Mesendoderm (in vitro differentiated cells): ENCODE measurements around the gene BDKRB2.

Experiments
- DNase-seq: peaks from one replicate; pipeline ENCODE4 v3.0.0; 2013
- H2AK5ac ChIP-seq: 2 replicates; pipeline ENCODE4 v1.6.1; 2013; ENCODE audit warnings: low read length, inconsistent platforms
- H2BK120ac ChIP-seq: 2 replicates; pipeline ENCODE4 v1.6.1; 2013; ENCODE audit warnings: low read depth, mild to moderate bottlenecking, low read length, moderate library complexity, mixed read lengths
- H2BK15ac ChIP-seq: replicated peaks from 2 replicates; pipeline ENCODE4 v1.6.1; 2013; ENCODE audit warnings: low read depth, mild to moderate bottlenecking, moderate library complexity
- H2BK5ac ChIP-seq: 2 replicates; pipeline ENCODE4 v1.6.1; 2013; ENCODE audit warnings: low read length, inconsistent platforms
- H3K18ac ChIP-seq: 2 replicates; pipeline ENCODE4 v1.6.1; 2013; ENCODE audit warnings: mild to moderate bottlenecking, low read length, mixed read lengths
- H3K23ac ChIP-seq: one replicate; pipeline ENCODE4 v1.6.1; 2013; ENCODE audit warnings: low read length
- H3K27ac ChIP-seq: 2 replicates; pipeline ENCODE4 v1.5.1; 2013; ENCODE audit warnings: low read depth, mild to moderate bottlenecking, inconsistent platforms, low read length, moderate library complexity
- H3K27me3 ChIP-seq: 2 replicates; pipeline ENCODE4 v1.6.1; 2013; ENCODE audit warnings: low read length, control low read depth, mild to moderate bottlenecking, inconsistent platforms; ENCODE audit not compliant: insufficient read depth, poor library complexity
- H3K36me3 ChIP-seq: 2 replicates; pipeline ENCODE4 v1.6.1; 2013; ENCODE audit warnings: low read length, inconsistent platforms; ENCODE audit not compliant: control insufficient read depth, insufficient read depth
- H3K4ac ChIP-seq: one replicate; pipeline ENCODE4 v1.6.1; 2013; ENCODE audit warnings: low read depth, mild to moderate bottlenecking, low read length, moderate library complexity
- H3K4me1 ChIP-seq: 2 replicates; pipeline ENCODE4 v1.6.1; 2013; ENCODE audit warnings: low read depth, low read length, inconsistent platforms; ENCODE audit not compliant: control insufficient read depth
- H3K4me2 ChIP-seq: 2 replicates; pipeline ENCODE4 v1.6.1; 2013; ENCODE audit warnings: low read length
- H3K4me3 ChIP-seq: 2 replicates; pipeline ENCODE4 v1.5.1; 2013; ENCODE audit warnings: mild to moderate bottlenecking, low read length
- H3K56ac ChIP-seq: one replicate; pipeline ENCODE4 v1.6.1; 2013; ENCODE audit warnings: low read length
- H3K79me1 ChIP-seq: 2 replicates; pipeline ENCODE4 v1.6.1; 2013; ENCODE audit warnings: low read length, inconsistent platforms
- H3K79me2 ChIP-seq: 2 replicates; pipeline ENCODE4 v1.6.1; 2013; ENCODE audit warnings: mild to moderate bottlenecking, low read length; ENCODE audit not compliant: control insufficient read depth, insufficient read depth
- H3K9ac ChIP-seq: 2 replicates; pipeline ENCODE4 v1.6.1; 2013; ENCODE audit warnings: low read length, inconsistent platforms
- H4K5ac ChIP-seq: one replicate; pipeline ENCODE4 v1.6.1; 2013; ENCODE audit warnings: low read length
- H4K8ac ChIP-seq: one replicate; pipeline ENCODE4 v1.6.1; 2013; ENCODE audit warnings: low read depth, mild to moderate bottlenecking, control low read depth, low read length, moderate library complexity
- WGBS: extraction: QIAGEN DNeasy Blood & Tissue Kit; methylation state at CpG from one replicate; pipeline ENCODE4 v1.1.7; 2013; ENCODE audit warnings: low lambda C conversion rate, missing lambda C conversion rate; ENCODE audit not compliant: insufficient coverage; ENCODE audit errors: extremely low coverage; 5-methylcytosine and 5-hydroxymethylcytosine counted together

BDKRB2 gene

GRCh38 chr14:96205059-96205977, 679 bp downstream of the BDKRB2 start:
- no peak overlapping the region for H3K27ac ChIP-seq
- no peak overlapping the region for H2BK5ac ChIP-seq
- H3K27me3 ChIP-seq = no peaks in the 10 kb centered on the region
- peak overlapping the region; percentile 2 for H3K18ac ChIP-seq
- H3K36me3 ChIP-seq = no peaks in the 10 kb centered on the region
- peak overlapping the region; percentile 83 for H3K4me2 ChIP-seq
- H3K4me3 ChIP-seq = peak overlapping the region; percentile 64
- no peak overlapping the region for H4K8ac ChIP-seq
- H3K4ac ChIP-seq = no peak overlapping the region
- H2BK15ac ChIP-seq = no peak overlapping the region
- no peak overlapping the region for H4K5ac ChIP-seq
- no peak for DNase-seq
- H3K79me2 ChIP-seq = no peaks in the 10 kb centered on the region
- peak overlapping the region; percentile 91 for H3K56ac ChIP-seq
- H2BK120ac ChIP-seq = no peak overlapping the region
- H3K9ac ChIP-seq = peak overlapping the region; percentile 72
- no peak overlapping the region for H2AK5ac ChIP-seq
- peaks cover 7% of the 10 kb centered on the region for H3K4me1 ChIP-seq
- peaks cover 2% of the 10 kb centered on the region for H3K79me1 ChIP-seq
- H3K23ac ChIP-seq = peak overlapping the region; percentile 80
- WGBS = no CpG with 5 or more reads among the region's 21 CpGs

GRCh38 chr14:96205978-96206360, 1.3 kb downstream of the BDKRB2 start:
- no peak overlapping the region for H3K9ac ChIP-seq
- H2AK5ac ChIP-seq = no peak overlapping the region
- H3K79me2 ChIP-seq = no peaks in the 10 kb centered on the region
- no peak overlapping the region for H3K18ac ChIP-seq
- peaks cover 7% of the 10 kb centered on the region for H3K4me1 ChIP-seq
- no peak overlapping the region for H3K4ac ChIP-seq
- H2BK5ac ChIP-seq = no peak overlapping the region
- no CpG with 5 or more reads among the region's 6 CpGs for WGBS
- no peak overlapping the region for H3K56ac ChIP-seq
- no peaks in the 10 kb centered on the region for H3K27me3 ChIP-seq
- no peak overlapping the region for H2BK120ac ChIP-seq
- H3K79me1 ChIP-seq = peaks cover 2% of the 10 kb centered on the region
- no peak overlapping the region for H2BK15ac ChIP-seq
- H3K4me3 ChIP-seq = no peak overlapping the region
- no peak overlapping the region for H4K8ac ChIP-seq
- H3K36me3 ChIP-seq = no peaks in the 10 kb centered on the region
- H4K5ac ChIP-seq = no peak overlapping the region
- no peak overlapping the region for H3K23ac ChIP-seq
- DNase-seq = no peak
- no peak overlapping the region for H3K4me2 ChIP-seq
- no peak overlapping the region for H3K27ac ChIP-seq

- Histone ChIP-seq H3K27ac (no peak overlapping the region), H4K5ac (no peak overlapping the region), H3K36me3 (no peaks in the 10 kb centered on the region), H3K4me3 (no peak overlapping the region), H2BK5ac (no peak overlapping the region), H3K18ac (no peak overlapping the region), H3K79me1 (peaks cover 2% of the 10 kb centered on the region), H3K23ac (no peak overlapping the region), H3K4me2 (no peak overlapping the region), H3K4me1 (peaks cover 7% of the 10 kb centered on the region), H3K79me2 (no peaks in the 10 kb centered on the region), H3K4ac (no peak overlapping the region), H4K8ac (no peak overlapping the region), H2AK5ac (no peak overlapping the region), H2BK15ac (no peak overlapping the region), H3K9ac (no peak overlapping the region), H2BK120ac (no peak overlapping the region), H3K27me3 (no peaks in the 10 kb centered on the region), H3K56ac (no peak overlapping the region)
- DNase-seq = no peak
- WGBS = no CpG with 5 or more reads among the region's 8 CpGs
These were observed 1.8 kb downstream of the BDKRB2 start for GRCh38 chr14:96206461-96206860.

- no peak overlapping the region for H2BK15ac ChIP-seq
- no peak overlapping the region for H3K18ac ChIP-seq
- WGBS = no CpG with 5 or more reads among the region's 5 CpGs
- no peak overlapping the region for H3K4ac ChIP-seq
- DNase-seq = no peak
- H4K5ac ChIP-seq = no peak overlapping the region
- H3K56ac ChIP-seq = no peak overlapping the region
- H3K23ac ChIP-seq = no peak overlapping the region
- H2BK120ac ChIP-seq = no peak overlapping the region
- no peak overlapping the region for H3K4me2 ChIP-seq
- H3K27me3 ChIP-seq = no peaks in the 10 kb centered on the region
- H3K9ac ChIP-seq = no peak overlapping the region
- no peak overlapping the region for H3K4me3 ChIP-seq
- no peak overlapping the region for H3K27ac ChIP-seq
- no peaks in the 10 kb centered on the region for H3K36me3 ChIP-seq
- no peak overlapping the region for H2AK5ac ChIP-seq
- no peak overlapping the region for H2BK5ac ChIP-seq
- peaks cover 2% of the 10 kb centered on the region for H3K79me1 ChIP-seq
- peaks cover 7% of the 10 kb centered on the region for H3K4me1 ChIP-seq
- no peak overlapping the region for H4K8ac ChIP-seq
- no peaks in the 10 kb centered on the region for H3K79me2 ChIP-seq
These were observed 3.0 kb downstream of the BDKRB2 start for GRCh38 chr14:96207686-96208085.

DNA sequence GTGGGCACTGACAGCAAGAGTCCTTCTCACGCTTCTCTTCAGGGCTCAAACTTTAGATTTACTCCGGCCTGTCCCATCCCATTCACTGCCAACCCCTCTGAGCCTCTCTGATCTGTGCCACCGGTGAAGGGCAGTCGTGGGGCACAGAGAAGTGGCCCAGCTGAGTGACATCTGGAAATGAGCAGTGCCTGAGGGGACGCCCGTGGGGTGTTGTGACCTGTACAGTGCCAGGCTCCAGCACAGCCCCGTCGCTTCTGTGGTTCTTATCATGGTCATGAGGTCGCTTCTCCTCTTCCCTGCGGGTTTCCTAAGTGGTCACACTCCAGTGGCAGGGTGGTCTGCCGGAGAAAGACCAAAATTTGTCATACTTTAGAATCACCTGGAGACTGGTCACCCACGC, 4.1 kb downstream of the BDKRB2 start:
- H2BK15ac ChIP-seq = no peak overlapping the region
- H2BK5ac ChIP-seq = no peak overlapping the region
- H3K79me2 ChIP-seq = no peaks in the 10 kb centered on the region
- no peak overlapping the region for H2BK120ac ChIP-seq
- H3K56ac ChIP-seq = no peak overlapping the region
- H3K4me3 ChIP-seq = no peak overlapping the region
- H4K8ac ChIP-seq = no peak overlapping the region
- DNase-seq = no peak
- no peak overlapping the region for H3K9ac ChIP-seq
- no peak overlapping the region for H3K23ac ChIP-seq
- no peaks in the 10 kb centered on the region for H3K36me3 ChIP-seq
- H2AK5ac ChIP-seq = no peak overlapping the region
- no CpG with 5 or more reads among the region's 12 CpGs for WGBS
- peaks cover 2% of the 10 kb centered on the region for H3K79me1 ChIP-seq
- peaks cover 7% of the 10 kb centered on the region for H3K4me1 ChIP-seq
- H3K4me2 ChIP-seq = no peak overlapping the region
- H4K5ac ChIP-seq = no peak overlapping the region
- H3K4ac ChIP-seq = no peak overlapping the region
- no peak overlapping the region for H3K18ac ChIP-seq
- no peaks in the 10 kb centered on the region for H3K27me3 ChIP-seq
- H3K27ac ChIP-seq = no peak overlapping the region

GRCh38 chr14:96212140-96212539, 7.5 kb downstream of the BDKRB2 start:
- Histone ChIP-seq H3K27me3 (no peaks in the 10 kb centered on the region), H3K79me2 (no peaks in the 10 kb centered on the region), H3K4me3 (no peak overlapping the region), H3K23ac (no peak overlapping the region), H2AK5ac (no peak overlapping the region), H3K4me1 (no peaks in the 10 kb centered on the region), H2BK5ac (no peak overlapping the region), H3K27ac (no peak overlapping the region), H3K36me3 (no peaks in the 10 kb centered on the region), H3K18ac (no peak overlapping the region), H2BK120ac (no peak overlapping the region), H3K9ac (no peak overlapping the region), H2BK15ac (no peak overlapping the region), H3K79me1 (no peaks in the 10 kb centered on the region), H4K8ac (no peak overlapping the region), H3K56ac (no peak overlapping the region), H3K4me2 (no peak overlapping the region), H3K4ac (no peak overlapping the region), H4K5ac (no peak overlapping the region)
- no peak for DNase-seq
